MCF 10A (cell line): ENCODE measurements around the gene HOXC5. TPM values are rescaled to one million over a fixed set of nuclear protein-coding genes. Genes with fewer than 3 reads are reported as not detected.
"Not testable (repeated sequence)": the region's sequence is repeated elsewhere in the genome, so short reads cannot be mapped to it uniquely, and the experiment has no call there.

Source experiments
- BruUV-seq: library from RNA; stranded (reverse); fragments of 400-500 nt; replicated peaks from 2 replicates; lab custom pipeline; 2021; lab: Mats Ljungman, UMichigan
- CTCF ChIA-PET: fragments of 300-600 bp; sonication (Branson Sonifier 250); formaldehyde crosslinking; extraction: SDS; loops from one replicate; lab custom pipeline; 2021; ENCODE audit warnings: antibody characterized with exemption, inconsistent platforms; lab: Yijun Ruan, JAX
- POLR2A ChIA-PET: fragments of 300-600, 350-650 bp; sonication (Branson Sonifier 250); formaldehyde crosslinking; extraction: SDS; loops from one replicate; lab custom pipeline; 2020; ENCODE audit warnings: antibody characterized with exemption, inconsistent platforms; lab: Yijun Ruan, JAX
- DNase-seq: peaks from one replicate; pipeline ENCODE4 v3.0.0-alpha.2; 2018; ENCODE audit not compliant: unreplicated experiment
- H3K27ac Mint-ChIP-seq: one replicate; pipeline ENCODE4 v1.8.0; 2022; ENCODE audit warnings: mild to moderate bottlenecking, low read depth, mixed read lengths; ENCODE audit not compliant: unreplicated experiment
- H3K27me3 Mint-ChIP-seq: one replicate; pipeline ENCODE4 v1.8.0; 2022; ENCODE audit warnings: mixed read lengths; ENCODE audit not compliant: insufficient read depth, unreplicated experiment
- H3K36me3 Mint-ChIP-seq: one replicate; pipeline ENCODE4 v1.8.0; 2022; ENCODE audit warnings: mild to moderate bottlenecking, moderate library complexity, mixed read lengths; ENCODE audit not compliant: insufficient read depth, unreplicated experiment
- H3K4me1 Mint-ChIP-seq: one replicate; pipeline ENCODE4 v1.8.0; 2022; ENCODE audit warnings: mixed read lengths; ENCODE audit not compliant: insufficient read depth, unreplicated experiment
- H3K4me3 Mint-ChIP-seq: one replicate; pipeline ENCODE4 v1.8.0; 2022; ENCODE audit warnings: mild to moderate bottlenecking, moderate library complexity, mixed read lengths; ENCODE audit not compliant: unreplicated experiment
- H3K9me3 Mint-ChIP-seq: one replicate; pipeline ENCODE4 v1.8.0; 2022; ENCODE audit warnings: mixed read lengths; ENCODE audit not compliant: unreplicated experiment
- CTCF ChIP-seq: fragments of 200-600 bp; IDR thresholded peaks from one replicate; pipeline ENCODE4 v1.8.0; 2022; ENCODE audit warnings: antibody characterized with exemption, mild to moderate bottlenecking; ENCODE audit not compliant: unreplicated experiment
- intact Hi-C: fragments of 100-400 bp; cut with micrococcal nuclease; formaldehyde crosslinking; loops from 2 replicates; pipeline ENCODE4 v1.14.1; 2022
- total RNA-seq: library from RNA; stranded (reverse); gene quantifications from 2 replicates; pipeline ENCODE4 v1.2.3, GENCODE V29; 2022

Gene HOXC5
- total RNA-seq, 1 experiment from 2014 or later = not detected

GRCh38 chr12:54041097-54041690 lies 8.3 kb downstream of the HOXC5 start:
- BruUV-seq = no TSS peak
- no peak for DNase-seq
- POLR2A ChIA-PET = interaction anchor here (0.9 kb wide), 1 partner anchor 10 kb away, joined by 4 read pairs; no protein-coding TSS in a partner anchor
- Mint-ChIP-seq H3K4me1 (peaks cover 6% of the 10 kb centered on the region), H3K27me3 (no peaks in the 10 kb centered on the region), H3K27ac (no peak overlapping the region), H3K9me3 (no peaks in the 10 kb centered on the region), H3K36me3 (no peaks in the 10 kb centered on the region), H3K4me3 (no peak overlapping the region)
- no peak for TF ChIP-seq CTCF
- CTCF ChIA-PET = interaction anchor here (0.6 to 1.6 kb wide), 5 partner anchors 9 to 208 kb away, joined by 3 to 16 read pairs (median 3); partner anchors contain the start of gene HOXC5
- intact Hi-C loops = no loop called here

GRCh38 chr12:54042033-54042432 lies 9.2 kb downstream of the HOXC5 start:
- H3K27ac Mint-ChIP-seq, H3K4me3 Mint-ChIP-seq, H3K9me3 Mint-ChIP-seq, DNase-seq, H3K36me3 Mint-ChIP-seq, H3K4me1 Mint-ChIP-seq, H3K27me3 Mint-ChIP-seq, intact Hi-C loops, BruUV-seq: not testable (repeated sequence)
- ChIA-PET POLR2A (interaction anchor here (0.9 kb wide), 1 partner anchor 9 kb away, joined by 4 read pairs; no protein-coding TSS in a partner anchor), CTCF (interaction anchor here (1.4 to 1.5 kb wide), 2 partner anchors 9 to 150 kb away, joined by 6 to 16 read pairs; partner anchors contain the start of gene HOXC5)

GRCh38 chr12:54042970-54043853 lies 10.4 kb downstream of the HOXC5 start:
- TF ChIP-seq CTCF = no peak
- H3K4me3 Mint-ChIP-seq = no peak overlapping the region
- no peaks in the 10 kb centered on the region for H3K4me1 Mint-ChIP-seq
- H3K27ac Mint-ChIP-seq = no peak overlapping the region
- ChIA-PET POLR2A (interaction anchor here (0.7 kb wide), 1 partner anchor 28 kb away, joined by 3 read pairs; no protein-coding TSS in a partner anchor), CTCF (interaction anchor here (0.7 to 3.0 kb wide), 3 partner anchors 11 to 171 kb away, joined by 3 to 15 read pairs (median 4); partner anchors contain the start of gene HOXC5)
- no peaks in the 10 kb centered on the region for H3K27me3 Mint-ChIP-seq
- DNase-seq = no peak
- H3K36me3 Mint-ChIP-seq = no peaks in the 10 kb centered on the region
- H3K9me3 Mint-ChIP-seq = no peaks in the 10 kb centered on the region
- intact Hi-C loops = no loop called here
- BruUV-seq = no TSS peak

- Mint-ChIP-seq H3K36me3 (no peaks in the 10 kb centered on the region), H3K4me1 (no peaks in the 10 kb centered on the region), H3K9me3 (no peaks in the 10 kb centered on the region), H3K27me3 (no peaks in the 10 kb centered on the region), H3K4me3 (no peak overlapping the region), H3K27ac (no peak overlapping the region)
- TF ChIP-seq CTCF = no peak
- DNase-seq = no peak
- ChIA-PET POLR2A (interaction anchor here (1.2 kb wide), 1 partner anchor 292 kb away, joined by 3 read pairs; no protein-coding TSS in a partner anchor), CTCF (interaction anchor here (0.5 to 3.0 kb wide), 5 partner anchors 12 to 280 kb away, joined by 3 to 15 read pairs (median 3); partner anchors contain the start of gene HOXC5)
- intact Hi-C loops = no loop called here
- no TSS peak for BruUV-seq
Measured at GRCh38 chr12:54044425-54045103, 11.7 kb downstream of the HOXC5 start.
